GM23248 (cell line): ENCODE data around the gene PSMA7.

ENCODE experiments used
- EZH2 ChIP-seq: fragments of 200-600 bp; sonication (generic); IDR thresholded peaks from 2 replicates; pipeline ENCODE4 v1.6.1; 2018; ENCODE audit warnings: antibody characterized with exemption, mild to moderate bottlenecking; ENCODE audit not compliant: insufficient read depth, poor library complexity, severe bottlenecking
- EZH2phosphoT487 ChIP-seq: fragments of 200-600 bp; sonication (generic); IDR thresholded peaks from 2 replicates; pipeline ENCODE4 v1.6.1; 2018; ENCODE audit warnings: antibody characterized with exemption, moderate library complexity, mild to moderate bottlenecking, low read depth; ENCODE audit not compliant: insufficient read depth

- TF ChIP-seq EZH2, result no peak
- no peak for TF ChIP-seq EZH2phosphoT487
Measured at GRCh38 chr20:62156592-62157386, 13.6 kb upstream of the PSMA7 start.
